ENCODE data around the gene HTR3C.
A peak's percentile ranks its signal among the peaks of the same experiment; 100 is the strongest.
"Not testable (repeated sequence)": the region's sequence is repeated elsewhere in the genome, so short reads cannot be mapped to it uniquely, and the experiment has no call there.

The HTR3C gene, protein sequence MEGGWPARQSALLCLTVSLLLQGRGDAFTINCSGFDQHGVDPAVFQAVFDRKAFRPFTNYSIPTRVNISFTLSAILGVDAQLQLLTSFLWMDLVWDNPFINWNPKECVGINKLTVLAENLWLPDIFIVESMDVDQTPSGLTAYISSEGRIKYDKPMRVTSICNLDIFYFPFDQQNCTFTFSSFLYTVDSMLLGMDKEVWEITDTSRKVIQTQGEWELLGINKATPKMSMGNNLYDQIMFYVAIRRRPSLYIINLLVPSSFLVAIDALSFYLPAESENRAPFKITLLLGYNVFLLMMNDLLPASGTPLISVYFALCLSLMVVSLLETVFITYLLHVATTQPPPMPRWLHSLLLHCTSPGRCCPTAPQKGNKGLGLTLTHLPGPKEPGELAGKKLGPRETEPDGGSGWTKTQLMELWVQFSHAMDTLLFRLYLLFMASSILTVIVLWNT

GRCh38 chr3:184052767-184053166 lies at the start of gene HTR3C:
Gene HTR3C (plus strand): TSS chr3:184053047. CDS start chr3:184053081, 34 bp downstream.
- no peak for DNase-seq

DNA sequence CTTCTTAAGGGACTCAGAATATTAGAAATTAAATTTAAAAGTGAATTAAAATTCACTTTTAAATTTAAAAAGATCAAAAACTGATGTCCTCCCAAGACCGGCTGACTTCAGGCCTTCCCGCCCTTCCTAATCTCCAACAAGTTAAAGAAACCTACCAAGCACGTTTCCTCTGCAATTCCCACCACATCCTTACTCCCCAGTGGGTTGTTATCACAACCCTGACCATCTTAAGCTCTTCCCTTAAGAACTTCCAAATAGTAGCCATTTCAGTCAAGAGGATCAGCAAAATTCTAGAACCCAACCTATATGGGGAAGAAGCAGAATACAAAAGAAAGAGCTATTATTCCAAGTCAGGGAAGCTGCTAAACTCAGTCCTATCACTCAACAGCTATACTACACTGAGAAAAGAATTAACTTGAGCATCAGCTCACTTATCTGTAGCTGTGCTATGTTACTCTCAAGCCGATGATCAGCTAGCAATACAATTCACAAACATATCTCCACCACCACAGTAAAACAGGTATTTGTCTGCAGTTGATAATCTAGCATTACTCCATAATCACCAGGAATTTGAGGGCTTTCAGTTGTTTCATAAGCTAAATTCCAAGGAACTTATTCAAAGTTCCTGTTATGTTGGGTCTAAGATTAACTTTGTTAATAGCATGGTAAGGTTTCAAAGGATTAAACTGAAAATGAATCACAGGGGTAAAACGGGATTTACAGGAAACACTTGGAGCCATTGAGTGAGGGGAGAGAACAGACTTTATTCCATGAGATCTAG lies 49.5 kb upstream of the HTR3C start:
- no peak for DNase-seq

DNA sequence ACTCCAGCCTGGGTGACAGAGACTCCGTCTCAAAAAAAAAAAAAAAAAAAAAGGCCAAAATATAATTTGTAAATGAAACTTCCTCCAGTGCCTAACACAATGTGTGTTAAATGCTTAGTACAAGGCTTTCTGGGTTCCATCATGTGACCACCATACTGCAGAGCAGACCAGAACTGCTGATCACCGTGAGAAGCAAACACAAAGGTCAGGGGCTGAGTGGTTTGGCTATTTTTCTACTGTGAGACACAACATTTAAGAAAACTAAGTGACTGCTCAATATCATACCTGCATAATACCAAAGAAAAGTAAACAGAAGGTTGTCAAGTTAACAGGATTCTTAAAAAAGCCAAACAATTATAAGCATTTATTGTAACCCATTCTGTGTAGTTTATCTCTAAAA lies 48.4 kb upstream of the HTR3C start:
- DNase-seq, result no peak

DNA sequence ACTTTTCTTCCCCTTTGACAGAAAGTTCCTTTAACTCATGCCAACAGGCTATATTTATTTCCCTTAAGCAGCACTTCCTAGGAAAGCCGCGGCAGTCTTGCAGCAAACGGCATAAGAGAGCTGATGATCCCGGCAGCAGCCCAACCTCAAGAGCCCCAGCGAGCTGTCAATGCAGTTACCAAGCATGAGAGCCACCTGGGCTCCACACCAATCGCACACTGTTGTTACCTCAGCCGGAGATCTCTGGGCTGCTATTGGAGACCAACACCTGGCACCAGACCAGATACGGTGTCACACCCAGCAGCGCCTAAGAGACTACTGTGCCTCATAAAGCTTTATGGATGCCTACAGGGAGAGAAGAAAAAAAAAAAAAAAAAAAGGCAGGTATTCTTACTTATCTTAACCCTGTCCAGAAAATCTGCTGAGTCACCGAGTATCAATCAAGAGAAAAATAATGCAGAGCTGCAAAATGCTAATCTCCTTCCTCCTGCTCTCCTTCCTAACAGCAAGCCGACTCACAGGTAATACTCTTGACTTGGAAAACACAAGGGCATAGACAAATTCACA lies 46.8 kb upstream of the HTR3C start:
- peak in 26 of 58 donors; percentile 1 to 47 (median 9) for DNase-seq

DNA sequence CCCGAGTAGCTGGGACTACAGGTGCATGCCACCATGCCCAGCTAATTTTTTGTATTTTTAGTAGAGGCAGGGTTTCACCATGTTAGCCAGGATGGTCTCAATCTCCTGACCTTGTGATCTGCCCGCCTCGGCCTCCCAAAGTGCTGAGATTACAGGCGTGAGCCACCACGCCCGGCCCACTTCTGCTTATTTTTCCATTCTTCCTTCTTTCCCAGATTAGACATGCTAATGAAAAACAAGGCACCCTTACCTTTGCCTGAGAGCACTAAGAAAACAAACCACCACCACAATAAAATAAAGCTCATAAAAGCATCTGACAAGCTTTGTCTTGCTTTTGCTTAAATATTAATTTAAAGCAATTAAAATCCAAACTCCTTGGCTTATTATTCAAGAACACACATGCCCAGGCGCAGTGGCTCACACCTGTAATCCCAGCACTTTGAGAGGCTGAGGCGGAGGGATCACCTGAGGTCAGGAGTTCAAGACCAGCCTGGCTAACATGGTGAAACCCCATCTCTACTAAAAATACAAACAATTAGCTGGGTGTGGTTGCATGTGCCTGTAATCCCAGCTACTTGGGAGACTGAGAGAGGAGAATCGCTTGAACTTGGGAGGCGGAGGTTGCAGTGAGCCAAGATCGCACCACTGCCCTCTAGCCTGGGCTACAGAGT lies 45.6 kb upstream of the HTR3C start:
- DNase-seq, result not testable (repeated sequence)

GRCh38 chr3:184008161-184008560 lies 44.7 kb upstream of the HTR3C start:
- no peak for DNase-seq

DNA sequence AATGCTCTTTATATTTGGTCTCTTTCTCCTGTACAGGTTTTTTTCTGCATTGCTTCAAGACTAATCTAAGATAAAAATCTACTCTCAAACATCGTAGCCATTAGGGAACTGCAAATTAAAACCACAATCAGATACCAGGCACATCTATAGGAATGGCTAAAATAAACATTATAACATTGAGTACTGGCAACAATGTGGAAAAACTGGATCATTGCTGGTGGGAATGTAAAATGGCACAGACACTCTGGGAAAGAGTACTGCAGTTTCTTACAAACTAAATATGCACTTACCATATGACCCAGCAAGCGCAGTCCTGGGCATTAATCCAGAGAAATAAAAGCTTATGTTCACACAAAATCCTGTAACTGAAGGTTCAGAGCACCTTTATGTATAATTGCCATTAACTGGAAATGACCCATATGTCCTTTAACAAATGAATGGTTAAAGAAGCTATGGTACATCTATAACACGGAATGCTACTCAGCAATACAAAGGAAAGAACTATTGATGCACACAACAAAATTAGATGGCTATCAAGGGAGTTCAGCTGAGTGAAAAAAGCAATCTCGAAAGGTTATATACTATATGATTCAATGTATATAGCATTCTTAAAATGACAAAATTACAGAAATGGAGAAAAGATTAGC lies 41.5 kb upstream of the HTR3C start:
- no peak for DNase-seq

GRCh38 chr3:184011937-184012889 lies 40.6 kb upstream of the HTR3C start:
- DNase-seq, result no peak

GRCh38 chr3:184015381-184016019 lies 37.3 kb upstream of the HTR3C start:
- DNase-seq, result no peak

DNA sequence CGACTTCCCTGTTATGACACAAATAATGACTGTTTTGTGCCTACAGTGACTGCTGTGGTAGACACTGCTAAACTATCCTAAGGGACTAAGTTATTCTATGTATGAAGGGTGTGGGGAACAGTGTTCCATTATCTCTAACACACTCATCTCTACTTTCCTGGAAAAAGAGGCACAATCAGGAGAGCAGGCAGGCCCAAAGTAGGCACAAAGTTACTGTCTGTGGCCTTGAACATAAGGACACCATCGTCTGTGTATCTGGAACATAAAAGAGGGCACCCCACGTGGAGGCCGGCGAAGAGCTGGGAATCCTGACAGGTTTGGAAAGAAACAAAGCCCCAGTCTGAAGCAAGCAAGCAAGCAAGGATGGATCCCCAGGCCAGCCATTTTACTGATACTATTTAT lies 36.7 kb upstream of the HTR3C start:
- DNase-seq, result peak in 1 of 58 donors; percentile 1

DNA sequence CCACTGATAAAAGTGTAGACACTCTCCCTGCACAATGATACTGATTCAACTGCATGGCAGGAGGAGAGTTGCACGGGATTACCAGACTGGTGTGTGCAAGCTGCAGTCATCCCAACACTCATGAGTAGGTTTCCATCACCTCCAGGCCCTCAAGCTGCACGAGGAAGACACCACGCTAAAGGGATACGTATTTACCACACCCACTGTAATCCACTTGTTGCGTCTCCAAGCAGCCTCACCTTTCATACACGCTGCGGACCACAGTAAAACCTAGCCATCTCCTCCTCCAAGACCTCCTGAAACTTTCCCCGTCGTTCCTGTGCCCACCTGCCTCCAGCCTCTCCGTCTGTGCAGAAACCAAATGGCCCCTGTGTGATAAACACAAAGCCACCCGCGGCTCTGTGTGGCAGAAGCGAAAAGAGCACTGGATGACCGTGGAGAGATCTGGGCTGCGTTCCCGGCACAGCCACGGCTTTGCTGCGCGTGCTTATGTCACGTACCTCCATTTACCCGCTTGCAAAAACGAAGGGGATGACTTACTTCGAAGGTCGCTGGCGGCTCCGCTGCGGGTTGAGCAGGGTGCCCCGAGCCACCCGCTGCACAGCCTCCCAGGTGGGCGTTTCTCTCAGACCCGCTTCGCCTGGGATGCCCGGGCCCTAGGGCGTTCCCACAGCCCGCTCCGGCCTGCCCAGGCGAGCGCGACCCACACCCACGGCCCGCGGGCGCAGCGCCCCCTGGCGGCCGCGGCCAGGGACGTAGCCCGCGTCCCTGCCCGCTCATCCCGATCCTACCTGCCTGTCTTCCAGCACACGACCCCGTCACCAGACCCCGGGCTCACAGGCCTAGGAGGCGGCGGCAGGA lies 35.8 kb upstream of the HTR3C start:
- DNase-seq, result peak in 50 of 58 donors; percentile 12 to 75 (median 58)

GRCh38 chr3:184017672-184018423 lies 35.0 kb upstream of the HTR3C start, which contains the start of gene ABCC5:
Gene ABCC5 (minus strand): TSS chr3:184017884. CDS start chr3:184014392, 3,492 bp downstream.
- peak; percentile 54 to 97 (median 93) for DNase-seq

DNA sequence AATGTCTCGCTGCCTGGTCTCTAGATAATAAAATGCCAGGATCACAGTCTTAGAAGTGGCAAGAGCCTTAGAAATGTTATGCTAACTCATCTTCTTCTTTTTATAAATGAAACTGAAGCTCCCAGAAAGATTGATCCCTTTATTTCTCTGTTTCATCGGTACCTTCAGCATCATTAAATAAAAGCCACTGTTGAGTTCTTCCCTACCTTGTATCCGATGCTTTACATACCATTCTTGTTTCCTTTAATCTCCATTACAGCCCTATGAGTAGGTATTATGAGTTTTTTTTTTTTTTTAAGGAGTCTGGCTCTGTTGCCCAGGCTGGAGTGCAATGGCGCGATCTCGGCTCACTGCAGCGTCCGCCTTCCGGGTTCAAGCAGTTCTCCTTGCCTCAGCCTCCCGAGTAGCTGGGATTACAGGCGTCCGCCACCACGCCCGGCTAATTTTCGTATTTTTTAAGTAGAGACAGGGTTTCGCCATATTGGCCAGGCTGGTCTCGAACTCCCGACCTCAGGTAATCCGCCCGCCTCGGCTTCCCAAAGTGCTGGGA lies 34.3 kb upstream of the HTR3C start:
- no peak for DNase-seq

GRCh38 chr3:184022323-184022722 lies 30.5 kb upstream of the HTR3C start:
- no peak for DNase-seq

GRCh38 chr3:184025256-184025655 lies 27.6 kb upstream of the HTR3C start:
- not testable (repeated sequence) for DNase-seq

- not testable (repeated sequence) for DNase-seq
These were observed 24.5 kb upstream of the HTR3C start for GRCh38 chr3:184028275-184028890.
